Ovary (tissue), 9 donors: Measurements from ENCODE around the gene GAB3. TPM values are rescaled to one million over a fixed set of nuclear protein-coding genes. Genes with fewer than 3 reads are reported as not detected.

Source experiments
- DNase-seq, 5 donors: peaks; one replicate each; pipeline ENCODE4 v3.0.0-alpha.2; 2019 to 2020
- H3K27ac ChIP-seq, 2 donors: fragments of 200-600 bp; one replicate each; pipeline versions ENCODE4 v1.5.1 to v1.8.0; 2019 to 2022
- H3K27me3 ChIP-seq: fragments of 200-600 bp; one replicate; pipeline ENCODE4 v1.8.0; 2022
- H3K36me3 ChIP-seq: fragments of 200-600 bp; sonication (generic); one replicate; pipeline ENCODE4 v1.5.1; 2019
- H3K4me1 ChIP-seq: one replicate; pipeline ENCODE4 v1.8.1; 2013; ENCODE audit warnings: mild to moderate bottlenecking, moderate library complexity; ENCODE audit not compliant: insufficient read depth
- H3K4me3 ChIP-seq: fragments of 200-600 bp; sonication (generic); one replicate; pipeline ENCODE4 v1.5.1; 2017
- H3K9me3 ChIP-seq, 2 donors: fragments of 200-600 bp in 1 of 2; sonication (generic) in 1 of 2; one replicate each; pipeline versions ENCODE4 v1.5.1 to v1.8.1; 2013 to 2019; ENCODE audit warnings: mild to moderate bottlenecking in 1 of 2, moderate library complexity in 1 of 2
- EP300 ChIP-seq: sonication (generic); formaldehyde crosslinking; IDR thresholded peaks from one replicate; pipeline ENCODE4 v1.6.1; 2017; ENCODE audit warnings: antibody characterized with exemption
- POLR2A ChIP-seq: fragments of 450-650 bp; IDR thresholded peaks from one replicate; pipeline ENCODE4 v1.6.1; 2017; ENCODE audit warnings: antibody characterized with exemption, mild to moderate bottlenecking, moderate library complexity
- WGBS, 3 donors: extraction: QIAGEN DNeasy Blood & Tissue Kit in 1 of 3; methylation state at CpG; one replicate each; pipeline versions ENCODE4 v1.1.5 to v1.1.7; 2013 to 2017; 5-methylcytosine and 5-hydroxymethylcytosine counted together
- intact Hi-C, 4 donors: fragments of 100-400 bp; cut with DNase I; formaldehyde crosslinking; loops; one replicate each; pipeline versions ENCODE4 v1.11.0 to v1.15.1; 2022 to 2023
- polyA plus RNA-seq, 2 donors: library from polyadenylated mRNA; stranded (reverse); fragments of 200-250 nt in 1 of 2; fragments of 350-450 nt in 1 of 2; fragmentation: Illumina TruSeq in 1 of 2; extraction: RNeasy Lipid Tissue Mini Kit (QIAGEN cat#74804) in 1 of 2; gene quantifications; one replicate each; pipeline ENCODE4 v1.2.3, GENCODE V29; 2013 to 2014
- total RNA-seq, 7 donors: library from RNA; depleted of rRNA in 2 of 7; stranded (reverse); fragments of >200 nt in 2 of 7; fragmentation: NEBNext Ultra II Directional in 3 of 7; extraction: Animal tissue kit (Norgen Biotek cat#: 25700) in 3 of 7; gene quantifications; one replicate each; pipeline versions ENCODE4 v1.1.0 to v1.2.4, GENCODE V29; 2016 to 2023
- TF ChIP-seq, protein P1 (sequence below), 3 donors: fragments of 450-650 bp in 2 of 3; fragments of 200-600 bp in 1 of 3; IDR thresholded peaks; one replicate each; pipeline versions ENCODE4 v1.5.1 to v1.8.0; 2016 to 2022; ENCODE audit warnings: antibody characterized with exemption in 3 of 3, mild to moderate bottlenecking in 1 of 3
- donor health status: DM: no; HTN: no; CAD: no; lungs with moderate emphysema.
- donor health status: DM: no; HTN: no; CAD: no.
- donor health status: Bipolar disorder and iron deficiency.
- donor health status: DM: yes; HTN: yes; CAD: no.
- donor health status: DM: no; HTN: no; CAD: no.
- donor health status: DM: yes; HTN: yes; CAD: no.

GAB3 gene
- total and polyA plus RNA-seq, 9 donors, result 0.68 to 4.0 (median 1.1) TPM

DNA sequence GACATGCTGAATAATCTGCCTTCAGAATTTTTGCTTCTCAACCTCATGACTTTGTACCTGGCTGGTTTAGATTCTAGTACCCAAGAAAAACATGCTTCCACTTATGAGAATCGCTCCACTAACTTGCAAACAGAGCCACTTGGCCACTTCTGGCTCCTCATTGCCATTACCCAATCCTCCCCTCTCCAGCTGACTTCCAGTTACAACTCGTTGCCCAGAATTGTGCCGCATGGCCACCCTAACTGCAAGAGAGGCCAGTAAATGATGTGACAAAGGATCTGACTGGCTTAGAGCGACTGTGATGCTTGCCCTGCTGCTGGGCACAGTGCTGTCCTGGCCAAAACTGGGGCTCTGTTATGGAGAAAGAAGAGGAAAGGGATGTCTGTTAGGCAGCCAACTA lies 7.8 kb upstream of the GAB3 start:
- no peaks in the 10 kb centered on the region for H3K27me3 ChIP-seq
- no peak overlapping the region for H3K4me3 ChIP-seq
- no peaks in the 10 kb centered on the region for H3K4me1 ChIP-seq
- DNase-seq, result no peak
- H3K9me3 ChIP-seq, result no peaks in the 10 kb centered on the region
- no peaks in the 10 kb centered on the region for H3K36me3 ChIP-seq
- WGBS, 3 donors, result 61 to 72% (median 66%) methylated on average over 4 of the region's 4 CpGs
- intact Hi-C loops, result no loop called here
- no peak overlapping the region for H3K27ac ChIP-seq
- TF ChIP-seq, protein P1, sequence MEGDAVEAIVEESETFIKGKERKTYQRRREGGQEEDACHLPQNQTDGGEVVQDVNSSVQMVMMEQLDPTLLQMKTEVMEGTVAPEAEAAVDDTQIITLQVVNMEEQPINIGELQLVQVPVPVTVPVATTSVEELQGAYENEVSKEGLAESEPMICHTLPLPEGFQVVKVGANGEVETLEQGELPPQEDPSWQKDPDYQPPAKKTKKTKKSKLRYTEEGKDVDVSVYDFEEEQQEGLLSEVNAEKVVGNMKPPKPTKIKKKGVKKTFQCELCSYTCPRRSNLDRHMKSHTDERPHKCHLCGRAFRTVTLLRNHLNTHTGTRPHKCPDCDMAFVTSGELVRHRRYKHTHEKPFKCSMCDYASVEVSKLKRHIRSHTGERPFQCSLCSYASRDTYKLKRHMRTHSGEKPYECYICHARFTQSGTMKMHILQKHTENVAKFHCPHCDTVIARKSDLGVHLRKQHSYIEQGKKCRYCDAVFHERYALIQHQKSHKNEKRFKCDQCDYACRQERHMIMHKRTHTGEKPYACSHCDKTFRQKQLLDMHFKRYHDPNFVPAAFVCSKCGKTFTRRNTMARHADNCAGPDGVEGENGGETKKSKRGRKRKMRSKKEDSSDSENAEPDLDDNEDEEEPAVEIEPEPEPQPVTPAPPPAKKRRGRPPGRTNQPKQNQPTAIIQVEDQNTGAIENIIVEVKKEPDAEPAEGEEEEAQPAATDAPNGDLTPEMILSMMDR (IDR thresholded peaks at IDR 0.05), result no peak
- no peak for TF ChIP-seq EP300
- TF ChIP-seq POLR2A, result no peak

GRCh38 chrX:154751669-154752271 lies 893 bp upstream of the GAB3 start:
- H3K9me3 ChIP-seq, result no peaks in the 10 kb centered on the region
- intact Hi-C loops, result no loop called here
- H3K4me1 ChIP-seq, result no peaks in the 10 kb centered on the region
- no peak overlapping the region for H3K4me3 ChIP-seq
- no peak overlapping the region for H3K27ac ChIP-seq
- TF ChIP-seq EP300 (no peak), POLR2A (no peak)
- TF ChIP-seq, protein P1 (IDR thresholded peaks at IDR 0.05), result no peak
- H3K36me3 ChIP-seq, result no peaks in the 10 kb centered on the region
- DNase-seq, result no peak
- WGBS, 3 donors, result 62 to 69% (median 66%) methylated on average over 9 of the region's 9 CpGs
- H3K27me3 ChIP-seq, result no peaks in the 10 kb centered on the region

DNA sequence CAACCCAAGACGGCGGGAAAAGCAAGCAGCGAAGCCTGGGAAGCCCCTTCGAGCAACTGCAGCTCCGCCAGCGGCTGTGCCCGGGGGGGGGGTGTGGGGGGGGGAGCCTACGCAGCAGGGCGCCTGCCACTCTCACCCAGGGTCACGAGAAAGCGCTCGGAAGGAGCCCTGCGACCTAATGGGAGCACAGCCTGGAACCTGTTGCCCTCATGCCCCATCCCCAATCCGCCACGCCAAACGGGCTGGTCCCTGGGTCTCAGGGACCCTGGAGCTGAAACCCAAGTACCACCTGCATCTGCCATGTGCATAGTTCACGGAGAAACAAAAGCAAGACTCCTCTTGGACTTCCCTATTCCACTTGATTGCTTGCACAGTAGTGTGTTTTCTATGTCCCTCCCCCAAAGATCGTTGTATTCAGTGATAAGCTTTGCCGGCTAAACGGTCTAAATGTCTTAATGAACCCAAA lies 359 bp upstream of the GAB3 start:
- no peak for TF ChIP-seq EP300
- TF ChIP-seq, protein P1 (IDR thresholded peaks at IDR 0.05), result no peak
- no peak for TF ChIP-seq POLR2A
- no peak for DNase-seq
- no peak overlapping the region for H3K27ac ChIP-seq
- intact Hi-C loops, result no loop called here
- no peaks in the 10 kb centered on the region for H3K36me3 ChIP-seq
- no peaks in the 10 kb centered on the region for H3K9me3 ChIP-seq
- H3K27me3 ChIP-seq, result no peaks in the 10 kb centered on the region
- no peaks in the 10 kb centered on the region for H3K4me1 ChIP-seq
- H3K4me3 ChIP-seq, result peak overlapping the region; percentile 32
- WGBS, 3 donors, result 27 to 36% (median 34%) methylated on average over 17 to 20 of the region's 20 CpGs

- 33 to 47% (median 39%) methylated on average over 6 of the region's 6 CpGs for WGBS, 3 donors
- TF ChIP-seq POLR2A (no peak), EP300 (no peak)
- TF ChIP-seq, protein P1 (IDR thresholded peaks at IDR 0.05), result no peak
Observed at GRCh38 chrX:154749856-154750255, 1.0 kb downstream of the GAB3 start.

More at GRCh38 chrX:154749856-154750255, 1.0 kb downstream of the GAB3 start:
- intact Hi-C loops, result no loop called here
- Histone ChIP-seq H3K27me3 (no peaks in the 10 kb centered on the region), H3K27ac (no peak overlapping the region), H3K4me1 (no peaks in the 10 kb centered on the region), H3K36me3 (no peaks in the 10 kb centered on the region), H3K4me3 (no peak overlapping the region), H3K9me3 (no peaks in the 10 kb centered on the region)
- no peak for DNase-seq
